GM23338 (cell line): ENCODE measurements around the gene FNDC3B. TPM values are rescaled to one million over a fixed set of nuclear protein-coding genes. Genes with fewer than 3 reads are reported as not detected.

ENCODE experiments used
- ATAC-seq: fragments of 200-7000 bp; cut with Tn5 transposase; 3 replicates; pipeline ENCODE4 v1.9.1; 2020
- DNase-seq: peaks from one replicate; pipeline ENCODE4 v3.0.0-alpha.2; 2015; ENCODE audit warnings: low spot score
- H2AFZ ChIP-seq: fragments of 200-600 bp; sonication (generic); 2 replicates; pipeline ENCODE4 v1.8.0; 2016; ENCODE audit warnings: antibody characterized with exemption, mild to moderate bottlenecking, moderate library complexity
- H3F3A ChIP-seq: fragments of 200-600 bp; sonication (generic); replicated peaks from 2 replicates; pipeline ENCODE4 v1.8.0; 2017; ENCODE audit warnings: antibody characterized with exemption, mixed run types, low read depth
- H3K27ac ChIP-seq: fragments of 200-600 bp; sonication (generic); 2 replicates; pipeline ENCODE4 v1.6.1; 2016; ENCODE audit warnings: low read depth
- H3K27me3 ChIP-seq: fragments of 200-600 bp; sonication (generic); 2 replicates; pipeline ENCODE4 v1.8.0; 2016; ENCODE audit warnings: mild to moderate bottlenecking, mixed run types, moderate library complexity; ENCODE audit not compliant: insufficient read depth
- H3K36me3 ChIP-seq: fragments of 200-600 bp; sonication (generic); 2 replicates; pipeline ENCODE4 v1.8.0; 2016; ENCODE audit warnings: mild to moderate bottlenecking; ENCODE audit not compliant: insufficient read depth
- H3K4me1 ChIP-seq: fragments of 200-600 bp; sonication (generic); 2 replicates; pipeline ENCODE4 v1.8.0; 2016; ENCODE audit warnings: mild to moderate bottlenecking, moderate library complexity; ENCODE audit not compliant: insufficient read depth
- H3K4me2 ChIP-seq: fragments of 200-600 bp; sonication (generic); 2 replicates; pipeline ENCODE4 v1.7.1; 2017; ENCODE audit warnings: mixed run types
- H3K4me3 ChIP-seq: fragments of 200-600 bp; sonication (generic); 2 replicates; pipeline ENCODE4 v1.6.1; 2016; ENCODE audit warnings: mixed run types
- H3K79me2 ChIP-seq: fragments of 200-600 bp; sonication (generic); replicated peaks from 2 replicates; pipeline ENCODE4 v1.8.0; 2017; ENCODE audit warnings: mild to moderate bottlenecking; ENCODE audit not compliant: insufficient read depth
- H3K9me2 ChIP-seq: fragments of 200-600 bp; sonication (generic); 2 replicates; pipeline ENCODE4 v1.8.0; 2017; ENCODE audit not compliant: insufficient read depth
- H4K20me1 ChIP-seq: fragments of 200-600 bp; sonication (generic); replicated peaks from 2 replicates; pipeline ENCODE4 v1.8.0; 2017; ENCODE audit warnings: mild to moderate bottlenecking; ENCODE audit not compliant: insufficient read depth
- H3K27ac Mint-ChIP-seq: 2 replicates; pipeline ENCODE4 v1.8.0; 2020; ENCODE audit warnings: inconsistent platforms, mild to moderate bottlenecking, moderate library complexity, mixed read lengths
- H3K27me3 Mint-ChIP-seq: 3 replicates; pipeline ENCODE4 v1.8.0; 2022; ENCODE audit warnings: low read depth, mild to moderate bottlenecking, moderate library complexity, mixed read lengths, inconsistent platforms; ENCODE audit not compliant: insufficient read depth, poor library complexity
- H3K36me3 Mint-ChIP-seq: 3 replicates; pipeline ENCODE4 v1.8.0; 2021; ENCODE audit warnings: low read depth, mild to moderate bottlenecking, inconsistent platforms, moderate library complexity, mixed read lengths
- H3K4me1 Mint-ChIP-seq: 3 replicates; pipeline ENCODE4 v1.8.0; 2020; ENCODE audit warnings: mild to moderate bottlenecking, inconsistent platforms, mixed read lengths
- H3K4me3 Mint-ChIP-seq: 3 replicates; pipeline ENCODE4 v1.8.0; 2021; ENCODE audit warnings: moderate library complexity, mild to moderate bottlenecking, inconsistent platforms, mixed read lengths
- H3K9me3 Mint-ChIP-seq: 3 replicates; pipeline ENCODE4 v1.8.0; 2020; ENCODE audit warnings: moderate library complexity, mild to moderate bottlenecking, inconsistent platforms, mixed read lengths
- ETS1 ChIP-seq: IDR thresholded peaks from 2 replicates; pipeline ENCODE4 v1.6.1; 2016; ENCODE audit warnings: antibody characterized with exemption
- EZH2 ChIP-seq: fragments of 200-600 bp; sonication (generic); IDR thresholded peaks from one replicate; pipeline ENCODE4 v1.8.0; 2017; ENCODE audit warnings: antibody characterized with exemption, mild to moderate bottlenecking, low read depth; ENCODE audit not compliant: unreplicated experiment
- JUNB ChIP-seq: IDR thresholded peaks from one replicate; pipeline ENCODE4 v1.6.1; 2016; ENCODE audit warnings: antibody characterized with exemption; ENCODE audit not compliant: unreplicated experiment
- ZNF114 ChIP-seq: fragments of 250-450 bp; sonication (Bioruptor Pico); IDR thresholded peaks from 2 replicates; pipeline ENCODE4 v1.5.0; 2020; ENCODE audit warnings: mild to moderate bottlenecking, moderate library complexity
- ZNF331 ChIP-seq: fragments of 250-450 bp; sonication (Bioruptor Pico); IDR thresholded peaks from 2 replicates; pipeline ENCODE4 v1.5.0; 2020; ENCODE audit warnings: low read depth, mild to moderate bottlenecking, moderate library complexity
- ZNF462 ChIP-seq: fragments of 250-450 bp; sonication (Bioruptor Pico); IDR thresholded peaks from 2 replicates; pipeline ENCODE4 v1.5.0; 2020; ENCODE audit warnings: mild to moderate bottlenecking, moderate library complexity
- polyA plus RNA-seq: library from polyadenylated mRNA; unstranded; fragments of >200 nt; fragmentation: Nextera tagmentation; extraction: Ambion mirVana; gene quantifications from 2 replicates; pipeline ENCODE4 v1.2.1, GENCODE V29; 2016
- total RNA-seq: library from RNA; depleted of rRNA; stranded (reverse); fragments of >200 nt; shearing (Covaris generic); gene quantifications from 2 replicates; pipeline ENCODE4 v1.2.3, GENCODE V29; 2014

Gene FNDC3B
- total and polyA plus RNA-seq, 2 experiments from 2014 or later, result 19.1 to 55.4 TPM

- no peaks in the 10 kb centered on the region for H3K79me2 ChIP-seq
- H3K9me2 ChIP-seq, result no peaks in the 10 kb centered on the region
- no peaks in the 10 kb centered on the region for H3K4me1 ChIP-seq
- H3K27me3 Mint-ChIP-seq, result peaks cover 4% of the 10 kb centered on the region
- no peak overlapping the region for H3K4me3 ChIP-seq
- DNase-seq (no peak), ATAC-seq (no peak)
- peaks cover 24% of the 10 kb centered on the region for H3K36me3 Mint-ChIP-seq
- H3K27ac Mint-ChIP-seq, result no peak overlapping the region
- H2AFZ ChIP-seq, result no peak overlapping the region
- H3F3A ChIP-seq, result no peaks in the 10 kb centered on the region
- no peak overlapping the region for H3K4me3 Mint-ChIP-seq
- H3K27ac ChIP-seq, result no peak overlapping the region
- TF ChIP-seq JUNB, result no peak
- H3K36me3 ChIP-seq, result peaks cover 13% of the 10 kb centered on the region
- H3K4me2 ChIP-seq, result no peak overlapping the region
- H3K9me3 Mint-ChIP-seq, result no peaks in the 10 kb centered on the region
- H3K27me3 ChIP-seq, result no peaks in the 10 kb centered on the region
- H3K4me1 Mint-ChIP-seq, result no peaks in the 10 kb centered on the region
- H4K20me1 ChIP-seq, result no peaks in the 10 kb centered on the region
Observed at GRCh38 chr3:172325461-172325860, 286.1 kb downstream of the FNDC3B start.

GRCh38 chr3:172326993-172327392, 287.6 kb downstream of the FNDC3B start:
- no peak overlapping the region for H2AFZ ChIP-seq
- no peaks in the 10 kb centered on the region for H4K20me1 ChIP-seq
- no peak overlapping the region for H3K4me3 ChIP-seq
- H3K79me2 ChIP-seq, result no peaks in the 10 kb centered on the region
- H3K36me3 ChIP-seq, result peaks cover 18% of the 10 kb centered on the region
- peaks cover 3% of the 10 kb centered on the region for H3K27me3 Mint-ChIP-seq
- no peaks in the 10 kb centered on the region for H3K4me1 Mint-ChIP-seq
- DNase-seq (no peak), ATAC-seq (no peak)
- H3K4me1 ChIP-seq, result no peaks in the 10 kb centered on the region
- H3F3A ChIP-seq, result no peaks in the 10 kb centered on the region
- no peaks in the 10 kb centered on the region for H3K27me3 ChIP-seq
- H3K9me2 ChIP-seq, result no peaks in the 10 kb centered on the region
- no peak overlapping the region for H3K27ac ChIP-seq
- TF ChIP-seq EZH2, result no peak
- no peak for TF ChIP-seq ZNF331 (CRISPR knock-in tag)
- TF ChIP-seq ZNF114 (CRISPR knock-in tag), result no peak
- no peak for TF ChIP-seq ETS1
- no peak for TF ChIP-seq ZNF462 (CRISPR knock-in tag)
- no peak overlapping the region for H3K27ac Mint-ChIP-seq
- no peak overlapping the region for H3K4me2 ChIP-seq
- H3K4me3 Mint-ChIP-seq, result no peak overlapping the region
- H3K9me3 Mint-ChIP-seq, result no peaks in the 10 kb centered on the region
- H3K36me3 Mint-ChIP-seq, result peaks cover 39% of the 10 kb centered on the region
